Measurements from ENCODE around the gene ANO7. TPM values are rescaled to one million over a fixed set of nuclear protein-coding genes. Genes with fewer than 3 reads are reported as not detected.

ANO7 gene
- total RNA-seq, result under 1 TPM; 0.10 to 0.62 (median 0.24) TPM

GRCh38 chr2:241188361-241189092 is at the start of gene ANO7:
TSS of gene ANO7 (plus strand) at chr2:241188677. CDS start at chr2:241190064, 1,387 bp downstream.
- H3K4me3 ChIP-seq, result no peak within 1 kb of the TSS
- intact Hi-C loops (cut with DNase I; ENCODE audit: low total_unique reads), result no loop called here
- H3K4me1 ChIP-seq, result no peaks in the 10 kb centered on the region
- in situ Hi-C loops (cut with MboI; ENCODE audit: low sequenced_read_pairs in 4 of 4), result no loop called here
- no peak for ATAC-seq
- H3K9me3 ChIP-seq, result no peaks in the 10 kb centered on the region
- H3K27me3 ChIP-seq, result no peaks in the 10 kb centered on the region
- no peak for DNase-seq
- TF ChIP-seq CTCF (IDR thresholded peaks at IDR 0.05 in 4 of 5, conservative IDR thresholded peaks at IDR 0.05 in 1 of 5), result no peak
- no peak for TF ChIP-seq POLR2A (IDR thresholded peaks at IDR 0.05)
- peaks cover 0 to under 1% of the 10 kb centered on the region in 2 donors for H3K36me3 ChIP-seq
- H3K27ac ChIP-seq, result no peak within 1 kb of the TSS

- H3K27me3 ChIP-seq, result no peaks in the 10 kb centered on the region
- intact Hi-C loops (cut with DNase I; ENCODE audit: low total_unique reads) (no loop called here), in situ Hi-C loops (cut with MboI; ENCODE audit: low sequenced_read_pairs in 4 of 4) (no loop called here)
- DNase-seq, result no peak
- TF ChIP-seq POLR2A (IDR thresholded peaks at IDR 0.05), result no peak
- no peak for TF ChIP-seq CTCF (IDR thresholded peaks at IDR 0.05 in 4 of 5, conservative IDR thresholded peaks at IDR 0.05 in 1 of 5)
- no peaks in the 10 kb centered on the region for H3K4me1 ChIP-seq
- no peaks in the 10 kb centered on the region for H3K36me3 ChIP-seq
- no peak for ATAC-seq
- no peaks in the 10 kb centered on the region for H3K9me3 ChIP-seq
- no peak overlapping the region for H3K4me3 ChIP-seq
- no peak overlapping the region for H3K27ac ChIP-seq
Measured at GRCh38 chr2:241139531-241140444, 48.7 kb upstream of the ANO7 start.

GRCh38 chr2:241140445-241140840 is 48.0 kb upstream of the ANO7 start:
- Histone ChIP-seq H3K9me3 (no peaks in the 10 kb centered on the region), H3K4me1 (no peaks in the 10 kb centered on the region), H3K27ac (no peak overlapping the region), H3K4me3 (no peak overlapping the region), H3K27me3 (no peaks in the 10 kb centered on the region), H3K36me3 (no peaks in the 10 kb centered on the region)
- intact Hi-C loops (cut with DNase I; ENCODE audit: low total_unique reads) (no loop called here), in situ Hi-C loops (cut with MboI; ENCODE audit: low sequenced_read_pairs in 4 of 4) (no loop called here)
- ATAC-seq, result no peak
- DNase-seq, result no peak
- no peak for TF ChIP-seq POLR2A (IDR thresholded peaks at IDR 0.05)
- no peak for TF ChIP-seq CTCF (IDR thresholded peaks at IDR 0.05 in 4 of 5, conservative IDR thresholded peaks at IDR 0.05 in 1 of 5)

GRCh38 chr2:241141214-241141770 is 47.2 kb upstream of the ANO7 start:
- ATAC-seq (no peak), DNase-seq (no peak)
- intact Hi-C loops (cut with DNase I; ENCODE audit: low total_unique reads) (no loop called here), in situ Hi-C loops (cut with MboI; ENCODE audit: low sequenced_read_pairs in 4 of 4) (no loop called here)
- no peak overlapping the region for H3K27ac ChIP-seq
- H3K4me3 ChIP-seq, result no peak overlapping the region
- no peaks in the 10 kb centered on the region for H3K9me3 ChIP-seq
- H3K4me1 ChIP-seq, result no peaks in the 10 kb centered on the region
- no peak for TF ChIP-seq POLR2A (IDR thresholded peaks at IDR 0.05)
- TF ChIP-seq CTCF (IDR thresholded peaks at IDR 0.05 in 4 of 5, conservative IDR thresholded peaks at IDR 0.05 in 1 of 5), result no peak
- H3K36me3 ChIP-seq, result no peaks in the 10 kb centered on the region
- no peaks in the 10 kb centered on the region for H3K27me3 ChIP-seq

All from gastrocnemius medialis (tissue), 4 donors.